ENCODE data around the gene CEBPE.

CEBPE gene

GRCh38 chr14:23102801-23103200 lies 16.3 kb downstream of the CEBPE start:
- DNase-seq (ENCODE audit: low spot score) = no peak

- DNase-seq (ENCODE audit: low spot score) = no peak
Observed at GRCh38 chr14:23101986-23102625, 16.9 kb downstream of the CEBPE start.

DNA sequence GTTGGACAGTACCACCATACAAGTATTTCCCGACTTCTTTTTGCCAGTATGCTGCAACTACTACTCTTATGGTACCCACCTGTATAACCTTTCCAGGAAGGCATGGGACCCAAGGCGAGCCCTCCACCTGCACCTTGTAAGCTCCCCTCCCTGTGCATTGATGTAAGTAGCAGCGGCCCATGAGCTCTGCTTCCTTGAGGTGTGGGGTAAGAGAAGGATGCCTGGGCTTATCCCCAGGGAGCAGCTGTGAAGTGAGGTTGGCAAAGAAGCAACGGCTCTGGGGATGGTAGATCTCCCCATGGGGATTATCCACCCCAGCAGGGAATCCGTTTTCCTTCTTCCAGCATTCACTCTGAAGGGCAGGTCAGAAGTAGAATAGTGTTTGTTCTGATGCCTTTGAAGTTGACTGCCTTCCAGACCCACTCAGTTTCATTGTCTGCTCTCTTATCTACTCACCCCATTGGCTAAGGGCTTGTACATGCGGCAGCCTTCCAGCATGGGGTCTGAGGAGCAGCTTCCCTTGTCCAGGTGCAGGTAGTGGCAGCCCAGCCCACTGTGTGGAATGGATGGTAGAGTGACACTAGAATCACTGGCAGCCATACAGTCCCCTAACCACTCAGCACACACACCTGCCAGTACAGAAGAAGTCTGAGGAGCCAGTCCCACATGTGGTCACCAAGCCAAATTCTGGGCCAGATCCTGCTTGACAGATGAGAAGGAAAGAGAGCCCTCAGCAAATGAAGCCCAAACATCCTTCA lies 17.7 kb downstream of the CEBPE start:
- no peak for DNase-seq (ENCODE audit: low spot score)

DNA sequence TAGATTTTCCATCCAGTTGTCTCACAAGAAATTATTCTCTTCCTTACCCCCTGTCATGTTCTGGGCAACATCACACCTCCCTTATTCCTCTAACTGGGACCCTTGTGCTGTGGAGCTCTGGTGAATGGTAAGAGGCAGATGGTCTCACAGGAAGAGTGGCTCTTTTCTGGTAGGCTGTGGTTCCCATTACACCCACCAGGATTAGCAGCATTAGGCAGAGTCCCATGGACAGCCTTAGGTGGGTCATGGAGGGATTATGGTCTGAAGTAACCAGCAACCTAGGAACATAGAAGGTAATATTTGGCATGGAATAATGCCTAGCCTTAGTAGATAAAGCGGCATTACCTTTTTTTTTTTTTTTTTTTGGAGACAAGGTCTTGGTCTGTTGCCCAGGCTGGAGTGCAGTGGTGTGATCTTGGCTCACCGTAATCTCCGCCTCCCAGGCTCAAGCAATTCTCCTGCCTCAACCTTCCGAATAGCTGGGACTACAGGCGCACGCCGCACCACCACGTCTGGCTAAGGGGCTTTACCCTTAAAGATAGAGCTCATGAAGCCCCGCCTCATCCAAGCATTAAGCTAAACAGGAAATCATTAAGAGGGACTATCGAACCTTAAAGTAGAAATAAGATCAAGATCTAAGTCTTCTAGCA lies 19.7 kb downstream of the CEBPE start:
- no peak for DNase-seq (ENCODE audit: low spot score)

DNA sequence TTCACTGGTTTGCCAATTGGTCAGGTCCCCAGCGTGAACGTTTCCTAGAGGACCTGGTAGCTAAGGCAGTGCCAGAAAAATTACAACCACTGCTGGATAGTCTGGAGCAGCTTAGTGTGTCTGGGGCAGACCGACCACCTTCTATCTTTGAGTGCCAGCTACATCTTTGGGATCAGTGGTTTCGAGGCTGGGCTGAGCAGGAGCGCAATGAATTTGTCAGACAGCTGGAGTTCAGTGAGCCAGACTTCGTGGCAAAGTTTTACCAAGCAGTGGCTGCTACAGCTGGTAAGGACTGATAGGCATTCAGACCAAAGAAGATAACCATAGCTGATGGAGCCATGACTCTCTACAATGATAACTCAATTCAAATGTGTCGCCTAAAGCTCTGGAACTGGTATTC lies 21.3 kb downstream of the CEBPE start:
- no peak for DNase-seq (ENCODE audit: low spot score)

GRCh38 chr14:23095196-23096108 lies 23.6 kb downstream of the CEBPE start, which contains the start of gene C14orf119:
Gene C14orf119 (plus strand): TSS chr14:23095505. CDS start chr14:23097659, 2,154 bp downstream.
- peak; percentile 98 for DNase-seq (ENCODE audit: low spot score)

DNA sequence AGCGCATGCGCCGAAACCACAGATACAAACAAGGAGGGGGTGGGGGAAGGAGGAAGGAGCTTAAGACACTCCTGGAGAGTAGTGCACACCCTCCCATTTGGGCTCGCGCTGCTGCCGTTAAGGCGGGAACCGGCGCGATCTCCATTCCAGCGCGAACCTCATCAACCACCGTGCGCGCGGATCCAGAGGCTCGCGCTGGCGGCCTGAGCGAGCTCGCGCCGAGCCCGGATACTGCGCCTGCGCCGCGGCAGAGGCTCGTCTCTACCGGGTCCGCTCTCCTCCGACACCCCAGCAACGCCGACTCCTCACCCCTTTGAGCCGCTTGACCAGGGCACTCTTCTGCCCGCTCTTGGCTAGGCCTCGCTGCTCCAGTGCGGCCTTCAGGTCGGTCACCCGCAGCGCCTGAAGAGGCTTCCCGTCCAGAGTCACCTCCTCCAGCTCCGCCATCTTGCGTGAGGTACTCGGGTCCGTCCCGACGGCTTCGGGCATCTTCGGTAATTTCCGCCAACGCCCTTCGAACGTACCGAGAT lies 24.3 kb downstream of the CEBPE start, which contains the start of gene ACIN1:
TSS of gene ACIN1 (minus strand) at position 471 of the 530 bp plus-strand sequence. CDS start at position 447, 24 bp downstream.
- DNase-seq (ENCODE audit: low spot score) = peak; percentile 85

DNA sequence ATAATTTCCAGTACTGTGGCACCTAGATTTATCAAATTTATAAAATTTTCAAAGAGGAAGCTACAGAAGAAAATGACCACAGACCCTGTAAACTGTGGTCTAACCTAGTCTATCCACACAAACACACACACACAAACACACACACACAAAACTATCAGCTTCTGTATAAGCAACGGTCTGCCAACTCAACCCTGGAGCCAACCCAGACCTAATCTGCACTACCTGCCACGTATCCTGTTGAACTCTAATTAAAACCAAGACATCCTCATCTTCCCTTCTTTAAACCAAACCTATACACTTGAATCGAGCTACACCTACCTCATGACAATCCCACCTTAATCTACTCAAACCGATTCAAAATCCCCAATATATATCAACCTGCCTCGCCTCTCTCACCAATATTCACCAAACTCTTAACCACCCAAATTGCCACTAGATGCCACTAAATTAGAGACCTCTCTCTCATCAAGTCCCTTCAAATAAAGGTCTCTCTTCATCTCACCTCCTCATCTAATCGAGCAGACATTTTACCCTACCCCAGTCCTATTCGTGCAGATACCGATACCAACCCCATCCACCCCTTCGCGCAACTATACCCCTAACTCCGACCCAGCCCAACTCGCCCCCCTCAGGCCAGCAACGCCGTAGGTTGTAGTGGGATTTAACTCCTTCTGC lies 24.9 kb downstream of the CEBPE start:
- DNase-seq (ENCODE audit: low spot score) = no peak

DNA sequence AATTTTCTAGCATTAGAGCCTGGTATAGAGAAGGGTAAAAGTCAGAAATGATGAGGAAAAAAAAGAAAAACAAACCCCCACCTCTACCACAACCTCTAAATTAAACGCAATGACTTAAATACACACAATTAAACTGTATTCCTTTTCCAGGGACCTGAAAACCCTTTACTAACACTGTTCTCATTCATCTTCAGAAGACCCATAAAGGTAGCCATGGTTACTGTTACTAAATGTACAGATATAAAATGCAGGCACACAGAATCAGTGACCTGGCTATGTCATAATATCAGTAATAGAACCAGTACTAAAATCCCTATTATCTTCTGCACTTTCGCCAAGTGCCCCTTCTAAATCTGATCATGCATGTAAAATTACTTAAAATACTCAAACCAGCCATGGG lies 25.5 kb downstream of the CEBPE start:
- DNase-seq (ENCODE audit: low spot score) = no peak

- no peak for DNase-seq (ENCODE audit: low spot score)
Observed at GRCh38 chr14:23093104-23093503, 26.0 kb downstream of the CEBPE start.

GRCh38 chr14:23091294-23092225 lies 27.5 kb downstream of the CEBPE start:
- no peak for DNase-seq (ENCODE audit: low spot score)

- DNase-seq (ENCODE audit: low spot score) = no peak
Observed at GRCh38 chr14:23090254-23090636, 28.8 kb downstream of the CEBPE start.

DNA sequence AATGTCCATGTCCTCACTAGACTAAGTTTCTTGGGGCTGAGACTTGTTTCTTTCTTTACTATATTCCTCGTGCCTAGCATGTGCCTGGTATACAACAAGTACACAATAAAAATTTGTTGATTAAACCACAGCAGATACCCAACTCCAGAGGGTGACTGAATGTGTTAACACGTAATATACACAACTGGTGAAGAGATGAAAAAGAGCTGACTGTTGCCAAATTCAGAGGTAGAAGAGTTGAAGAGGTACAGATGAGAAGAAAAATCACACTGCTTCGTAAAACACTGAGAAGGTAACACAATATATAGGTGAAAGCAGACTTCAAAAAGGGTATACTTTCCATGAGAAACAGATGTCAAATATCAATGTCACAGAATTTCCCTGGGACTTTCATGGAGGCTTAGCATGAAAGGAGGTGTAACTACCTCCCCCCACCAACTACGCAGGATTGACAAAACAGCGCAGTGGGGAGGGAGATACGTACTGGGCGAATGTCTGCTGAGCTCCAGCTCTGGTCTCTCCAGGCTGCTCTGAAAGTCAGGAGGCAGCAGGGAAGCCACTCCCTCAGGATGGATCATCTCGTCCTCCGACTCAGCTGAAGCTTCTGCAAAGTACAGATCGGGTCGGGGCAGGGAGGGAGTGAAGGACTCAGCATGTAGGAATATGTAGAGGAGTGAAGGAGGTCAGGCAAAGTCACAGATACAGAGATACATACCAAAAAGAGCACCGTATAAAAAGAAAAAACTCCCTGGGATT lies 29.4 kb downstream of the CEBPE start:
- no peak for DNase-seq (ENCODE audit: low spot score)

DNA sequence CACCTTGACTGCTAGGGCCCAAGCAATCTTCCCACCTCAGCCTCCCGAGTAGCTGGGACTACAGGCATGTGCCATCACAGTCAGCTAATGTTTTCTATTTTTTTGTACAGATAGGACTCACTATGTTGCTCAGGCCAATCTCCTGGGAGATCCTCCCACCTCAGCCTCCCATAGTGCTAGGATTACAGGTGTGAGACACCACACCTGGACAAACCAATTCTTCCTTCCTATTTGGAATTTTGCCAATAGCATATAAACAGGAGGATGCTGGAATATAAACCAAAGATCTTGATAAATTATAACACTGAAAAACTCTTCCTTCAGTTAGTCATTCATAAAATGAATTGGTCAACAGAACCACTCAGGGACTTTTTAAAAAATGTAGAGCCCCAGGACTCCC lies 32.5 kb downstream of the CEBPE start:
- DNase-seq (ENCODE audit: low spot score) = no peak

DNA sequence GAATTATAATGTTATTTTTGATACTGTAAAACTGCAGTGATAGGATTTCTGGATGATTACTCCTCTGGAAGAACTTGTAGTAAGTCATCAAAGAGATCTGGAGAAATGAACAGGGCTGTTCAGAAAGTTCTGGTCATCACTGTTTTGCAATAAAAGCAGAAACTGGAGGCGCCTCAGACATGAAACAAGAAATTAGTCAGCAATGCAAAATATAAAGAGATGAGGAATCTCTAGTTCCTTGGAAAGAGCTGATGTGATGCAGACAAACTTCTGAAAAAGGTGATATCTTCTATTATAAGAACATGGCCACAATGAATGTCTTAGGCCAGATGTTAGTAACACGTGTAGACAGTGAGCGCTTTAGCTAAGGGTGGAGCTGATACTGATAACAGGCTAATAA lies 33.6 kb downstream of the CEBPE start:
- peak; percentile 20 for DNase-seq (ENCODE audit: low spot score)

GRCh38 chr14:23080474-23080873 lies 38.6 kb downstream of the CEBPE start:
- no peak for DNase-seq (ENCODE audit: low spot score)

GRCh38 chr14:23079716-23080115 lies 39.3 kb downstream of the CEBPE start:
- peak; percentile 28 for DNase-seq (ENCODE audit: low spot score)

DNA sequence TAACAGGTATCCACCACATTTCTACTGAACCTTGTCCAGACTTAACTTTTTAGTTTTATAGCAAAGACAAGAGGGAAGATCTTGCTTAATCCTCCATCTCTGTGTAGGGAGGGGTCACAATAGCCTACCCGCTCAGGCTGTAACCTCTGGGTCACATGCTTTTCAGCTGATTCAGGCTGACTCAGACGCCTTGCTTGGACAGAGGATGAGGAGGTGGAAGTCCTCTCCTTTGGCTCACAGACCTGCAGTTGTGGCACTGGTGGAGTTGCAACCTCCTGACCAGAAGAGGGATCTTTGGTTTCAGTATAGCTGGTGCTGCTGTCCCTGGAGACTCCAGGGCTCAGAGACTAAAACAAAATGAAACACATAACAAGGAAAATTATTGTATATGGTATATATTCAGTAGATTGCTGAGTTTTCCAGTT lies 40.4 kb downstream of the CEBPE start:
- peak; percentile 87 for DNase-seq (ENCODE audit: low spot score)

DNA sequence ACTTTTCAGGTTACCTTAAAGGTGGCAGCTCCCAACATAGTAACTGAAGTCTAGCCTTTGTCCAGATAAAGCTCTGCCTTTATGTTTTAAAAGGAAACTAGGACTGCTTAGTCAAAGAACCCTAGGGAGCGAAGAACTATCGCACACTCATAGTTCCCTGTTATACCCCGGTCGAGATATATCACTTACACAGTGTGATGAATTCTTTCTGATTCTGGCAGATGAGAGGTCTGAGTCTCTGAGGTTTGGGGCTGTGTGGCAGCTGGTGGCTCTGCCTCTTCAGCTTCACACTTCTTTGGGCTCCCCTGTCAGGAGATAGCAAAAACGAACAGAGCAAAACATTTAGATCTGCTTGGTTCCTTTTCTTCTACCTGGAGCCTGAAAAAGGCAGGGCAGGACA lies 41.1 kb downstream of the CEBPE start:
- no peak for DNase-seq (ENCODE audit: low spot score)

Measured in GM03348 (cell line).